AG09319 (cell line): ENCODE measurements around the gene ALDH4A1.
A peak's percentile ranks its signal among the peaks of the same experiment; 100 is the strongest.

Experiments used
- DNase-seq: peaks from one replicate; pipeline ENCODE4 v3.0.0-alpha.2; 2010; ENCODE audit warnings: low read depth; ENCODE audit errors: extremely low read depth
- CTCF ChIP-seq: IDR thresholded peaks from 2 replicates; pipeline ENCODE4 v1.5.1; 2011; ENCODE audit warnings: low read depth, mild to moderate bottlenecking, inconsistent platforms, low read length, moderate library complexity

ALDH4A1 gene

GRCh38 chr1:18891426-18891780 lies 11.0 kb downstream of the ALDH4A1 start:
- no peak for TF ChIP-seq CTCF
- DNase-seq, result no peak

- no peak for DNase-seq
- TF ChIP-seq CTCF, result no peak
Observed at GRCh38 chr1:18890706-18891425, 11.5 kb downstream of the ALDH4A1 start.

GRCh38 chr1:18886003-18886335 lies 16.4 kb downstream of the ALDH4A1 start:
- no peak for DNase-seq

GRCh38 chr1:18885311-18886002 lies 16.9 kb downstream of the ALDH4A1 start:
- TF ChIP-seq CTCF, result no peak
- no peak for DNase-seq

More at GRCh38 chr1:18886003-18886335, 16.4 kb downstream of the ALDH4A1 start:
- TF ChIP-seq CTCF, result no peak

GRCh38 chr1:18884727-18885126 lies 17.6 kb downstream of the ALDH4A1 start:
- TF ChIP-seq CTCF, result no peak

GRCh38 chr1:18884419-18884717 lies 18.0 kb downstream of the ALDH4A1 start:
- DNase-seq, result no peak
- no peak for TF ChIP-seq CTCF

More at GRCh38 chr1:18884727-18885126, 17.6 kb downstream of the ALDH4A1 start:
- no peak for DNase-seq

GRCh38 chr1:18883636-18884418 lies 18.5 kb downstream of the ALDH4A1 start:
- DNase-seq, result no peak
- peak; percentile 96 for TF ChIP-seq CTCF
